ENCODE results near the gene BCL2L2.

The BCL2L2 gene

GRCh38 chr14:23294734-23295561, 11.7 kb upstream of the BCL2L2 start:
- no peaks in the 10 kb centered on the region for H3K9me3 Mint-ChIP-seq

GRCh38 chr14:23296012-23296777, 10.4 kb upstream of the BCL2L2 start:
- Mint-ChIP-seq H3K4me1 (peaks cover 16 to 34% of the 10 kb centered on the region in 2 donors), H3K27ac (peak overlapping the region; percentile 62), H3K4me3 (no peak overlapping the region), H3K36me3 (peaks cover 10 to 26% of the 10 kb centered on the region in 2 donors), H3K9me3 (no peaks in the 10 kb centered on the region), H3K27me3 (no peaks in the 10 kb centered on the region)
- ATAC-seq (replicated peaks) (no peak), DNase-seq (no peak)

More at GRCh38 chr14:23294734-23295561, 11.7 kb upstream of the BCL2L2 start:
- Mint-ChIP-seq H3K36me3 (peaks cover 10 to 26% of the 10 kb centered on the region in 2 donors), H3K4me1 (peaks cover 15 to 22% of the 10 kb centered on the region in 2 donors), H3K27ac (peak overlapping the region; percentile 31), H3K27me3 (no peaks in the 10 kb centered on the region), H3K4me3 (peak overlapping the region; percentile 46 to 67)
- DNase-seq (peak; percentile 28), ATAC-seq (replicated peaks) (peak; percentile 92)

- H3K27me3 Mint-ChIP-seq: no peaks in the 10 kb centered on the region
- no peaks in the 10 kb centered on the region for H3K9me3 Mint-ChIP-seq
- no peak overlapping the region for H3K4me3 Mint-ChIP-seq
- H3K27ac Mint-ChIP-seq: no peak overlapping the region
- peaks cover 18 to 34% of the 10 kb centered on the region in 2 donors for H3K4me1 Mint-ChIP-seq
- H3K36me3 Mint-ChIP-seq: peaks cover 12 to 26% of the 10 kb centered on the region in 2 donors
- ATAC-seq (replicated peaks): no peak
- no peak for DNase-seq
Measured at GRCh38 chr14:23297096-23297495, 9.5 kb upstream of the BCL2L2 start.

- ATAC-seq (replicated peaks): no peak
- peaks cover 21 to 38% of the 10 kb centered on the region in 2 donors for H3K4me1 Mint-ChIP-seq
- no peak for DNase-seq
- no peaks in the 10 kb centered on the region for H3K27me3 Mint-ChIP-seq
- H3K36me3 Mint-ChIP-seq: peaks cover 12 to 26% of the 10 kb centered on the region in 2 donors
- H3K9me3 Mint-ChIP-seq: no peaks in the 10 kb centered on the region
- H3K4me3 Mint-ChIP-seq: no peak overlapping the region
- H3K27ac Mint-ChIP-seq: no peak overlapping the region
Measured at GRCh38 chr14:23297611-23298277, 8.9 kb upstream of the BCL2L2 start.

- H3K4me3 Mint-ChIP-seq: peak overlapping the region in 1 of 2 donors; percentile 4
- peak overlapping the region; percentile 70 for H3K27ac Mint-ChIP-seq
- ATAC-seq (replicated peaks) (no peak), DNase-seq (no peak)
- no peaks in the 10 kb centered on the region for H3K9me3 Mint-ChIP-seq
- H3K27me3 Mint-ChIP-seq: no peaks in the 10 kb centered on the region
- peaks cover 12 to 26% of the 10 kb centered on the region in 2 donors for H3K36me3 Mint-ChIP-seq
- peaks cover 22 to 45% of the 10 kb centered on the region in 2 donors for H3K4me1 Mint-ChIP-seq
Measured at GRCh38 chr14:23299211-23299957, 7.2 kb upstream of the BCL2L2 start.

- H3K4me3 Mint-ChIP-seq: peak overlapping the region; percentile 98
- no peak for DNase-seq
- no peaks in the 10 kb centered on the region for H3K27me3 Mint-ChIP-seq
- peaks cover 12 to 25% of the 10 kb centered on the region in 2 donors for H3K36me3 Mint-ChIP-seq
- H3K4me1 Mint-ChIP-seq: peaks cover 17 to 37% of the 10 kb centered on the region in 2 donors
- H3K27ac Mint-ChIP-seq: peak overlapping the region; percentile 99
- H3K9me3 Mint-ChIP-seq: no peaks in the 10 kb centered on the region
- no peak for ATAC-seq (replicated peaks)
Measured at GRCh38 chr14:23299986-23300686, 6.5 kb upstream of the BCL2L2 start.

- H3K36me3 Mint-ChIP-seq: peaks cover 9 to 20% of the 10 kb centered on the region in 2 donors
- no peak for DNase-seq
- ATAC-seq (replicated peaks): no peak
Measured at GRCh38 chr14:23300687-23301223, 5.9 kb upstream of the BCL2L2 start.

GRCh38 chr14:23301288-23301968, 5.2 kb upstream of the BCL2L2 start:
- Mint-ChIP-seq H3K27ac (peak overlapping the region; percentile 99), H3K4me1 (peaks cover 14 to 42% of the 10 kb centered on the region in 2 donors), H3K9me3 (no peaks in the 10 kb centered on the region), H3K36me3 (peaks cover 9 to 19% of the 10 kb centered on the region in 2 donors), H3K27me3 (no peaks in the 10 kb centered on the region), H3K4me3 (peak overlapping the region; percentile 98 to 100)
- peak; percentile 100 for DNase-seq
- ATAC-seq (replicated peaks): peak; percentile 83

More at GRCh38 chr14:23300687-23301223, 5.9 kb upstream of the BCL2L2 start:
- H3K4me1 Mint-ChIP-seq: peaks cover 14 to 35% of the 10 kb centered on the region in 2 donors
- no peaks in the 10 kb centered on the region for H3K9me3 Mint-ChIP-seq
- peak overlapping the region; percentile 98 for H3K4me3 Mint-ChIP-seq
- no peaks in the 10 kb centered on the region for H3K27me3 Mint-ChIP-seq
- H3K27ac Mint-ChIP-seq: peak overlapping the region; percentile 99

- no peaks in the 10 kb centered on the region for H3K27me3 Mint-ChIP-seq
- H3K9me3 Mint-ChIP-seq: no peaks in the 10 kb centered on the region
- DNase-seq (no peak), ATAC-seq (replicated peaks) (peak; percentile 24)
- H3K4me3 Mint-ChIP-seq: peak overlapping the region; percentile 98 to 100
- peak overlapping the region; percentile 98 for H3K27ac Mint-ChIP-seq
- peaks cover 14 to 44% of the 10 kb centered on the region in 2 donors for H3K4me1 Mint-ChIP-seq
- H3K36me3 Mint-ChIP-seq: peaks cover 9 to 14% of the 10 kb centered on the region in 2 donors
Measured at GRCh38 chr14:23301969-23302289, 4.7 kb upstream of the BCL2L2 start.

- H3K9me3 Mint-ChIP-seq: no peaks in the 10 kb centered on the region
- H3K27me3 Mint-ChIP-seq: no peaks in the 10 kb centered on the region
- ATAC-seq (replicated peaks) (peak; percentile 44 to 45), DNase-seq (peak; percentile 80)
- H3K4me1 Mint-ChIP-seq: peaks cover 18 to 50% of the 10 kb centered on the region in 2 donors
- H3K36me3 Mint-ChIP-seq: peaks cover 6 to 13% of the 10 kb centered on the region in 2 donors
- H3K27ac Mint-ChIP-seq: peak within 1 kb of the TSS; percentile 99
- H3K4me3 Mint-ChIP-seq: peak within 1 kb of the TSS; percentile 98 to 100
Measured at GRCh38 chr14:23302290-23303225, 4.1 kb upstream of the BCL2L2 start, which contains the start of gene PPP1R3E. TSS of gene PPP1R3E (minus strand) at chr14:23302859. CDS start at chr14:23302576, 283 bp downstream.

GRCh38 chr14:23307146-23307530, 505 bp downstream of the BCL2L2 start:
- H3K27ac Mint-ChIP-seq: peak overlapping the region; percentile 93
- H3K4me1 Mint-ChIP-seq: peaks cover 20 to 44% of the 10 kb centered on the region in 2 donors
- no peak for ATAC-seq (replicated peaks)
- no peak for DNase-seq
- no peaks in the 10 kb centered on the region for H3K27me3 Mint-ChIP-seq
- peaks cover 12 to 26% of the 10 kb centered on the region in 2 donors for H3K36me3 Mint-ChIP-seq
- H3K9me3 Mint-ChIP-seq: no peaks in the 10 kb centered on the region
- H3K4me3 Mint-ChIP-seq: peak overlapping the region; percentile 80 to 90

All from stimulated activated naive B cell treated with anti-CD40 and anti-IgM and Interleukin-4, amounts not matched to agents 10 μg/mL and 1 μg/mL and 100 μg/mL, for 72 hours (primary cell).